ENCODE results near the gene ENO2. TPM values are rescaled to one million over a fixed set of nuclear protein-coding genes. Genes with fewer than 3 reads are reported as not detected.

ENO2 gene
- total RNA-seq, 2 donors from 2014 or later = 9.7 to 36.9 TPM

DNA sequence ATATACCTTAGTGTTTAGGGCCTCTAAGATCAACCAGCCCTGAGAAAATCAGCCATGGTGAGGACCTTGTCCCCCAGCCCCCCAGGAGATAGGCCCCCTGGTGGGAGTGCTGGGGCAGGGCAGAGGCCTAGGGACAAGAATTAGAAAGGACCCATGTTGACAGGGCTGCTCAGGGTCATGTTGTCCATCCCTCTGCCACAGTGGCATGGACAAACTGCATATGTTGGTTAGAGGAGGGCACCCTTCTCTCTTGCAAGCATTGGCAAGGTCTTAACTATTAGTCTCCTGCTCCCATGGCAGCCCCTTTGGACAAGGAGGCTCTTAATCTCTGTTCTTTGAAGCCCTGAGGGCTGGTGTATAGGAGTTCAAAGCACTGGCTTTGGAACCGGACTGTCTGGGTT is 36.0 kb downstream of the ENO2 start:
- Histone ChIP-seq H3K36me3 (peaks cover 11% of the 10 kb centered on the region), H3K4me1 (peaks cover 0 to 34% of the 10 kb centered on the region in 2 donors), H3K9me3 (no peaks in the 10 kb centered on the region), H3K27me3 (no peaks in the 10 kb centered on the region), H3K27ac (no peak overlapping the region), H3K4me3 (no peak overlapping the region)
- DNase-seq (ENCODE audit: low spot score) = no peak
- TF ChIP-seq, protein P1, sequence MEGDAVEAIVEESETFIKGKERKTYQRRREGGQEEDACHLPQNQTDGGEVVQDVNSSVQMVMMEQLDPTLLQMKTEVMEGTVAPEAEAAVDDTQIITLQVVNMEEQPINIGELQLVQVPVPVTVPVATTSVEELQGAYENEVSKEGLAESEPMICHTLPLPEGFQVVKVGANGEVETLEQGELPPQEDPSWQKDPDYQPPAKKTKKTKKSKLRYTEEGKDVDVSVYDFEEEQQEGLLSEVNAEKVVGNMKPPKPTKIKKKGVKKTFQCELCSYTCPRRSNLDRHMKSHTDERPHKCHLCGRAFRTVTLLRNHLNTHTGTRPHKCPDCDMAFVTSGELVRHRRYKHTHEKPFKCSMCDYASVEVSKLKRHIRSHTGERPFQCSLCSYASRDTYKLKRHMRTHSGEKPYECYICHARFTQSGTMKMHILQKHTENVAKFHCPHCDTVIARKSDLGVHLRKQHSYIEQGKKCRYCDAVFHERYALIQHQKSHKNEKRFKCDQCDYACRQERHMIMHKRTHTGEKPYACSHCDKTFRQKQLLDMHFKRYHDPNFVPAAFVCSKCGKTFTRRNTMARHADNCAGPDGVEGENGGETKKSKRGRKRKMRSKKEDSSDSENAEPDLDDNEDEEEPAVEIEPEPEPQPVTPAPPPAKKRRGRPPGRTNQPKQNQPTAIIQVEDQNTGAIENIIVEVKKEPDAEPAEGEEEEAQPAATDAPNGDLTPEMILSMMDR (IDR thresholded peaks at IDR 0.05) = no peak

DNA sequence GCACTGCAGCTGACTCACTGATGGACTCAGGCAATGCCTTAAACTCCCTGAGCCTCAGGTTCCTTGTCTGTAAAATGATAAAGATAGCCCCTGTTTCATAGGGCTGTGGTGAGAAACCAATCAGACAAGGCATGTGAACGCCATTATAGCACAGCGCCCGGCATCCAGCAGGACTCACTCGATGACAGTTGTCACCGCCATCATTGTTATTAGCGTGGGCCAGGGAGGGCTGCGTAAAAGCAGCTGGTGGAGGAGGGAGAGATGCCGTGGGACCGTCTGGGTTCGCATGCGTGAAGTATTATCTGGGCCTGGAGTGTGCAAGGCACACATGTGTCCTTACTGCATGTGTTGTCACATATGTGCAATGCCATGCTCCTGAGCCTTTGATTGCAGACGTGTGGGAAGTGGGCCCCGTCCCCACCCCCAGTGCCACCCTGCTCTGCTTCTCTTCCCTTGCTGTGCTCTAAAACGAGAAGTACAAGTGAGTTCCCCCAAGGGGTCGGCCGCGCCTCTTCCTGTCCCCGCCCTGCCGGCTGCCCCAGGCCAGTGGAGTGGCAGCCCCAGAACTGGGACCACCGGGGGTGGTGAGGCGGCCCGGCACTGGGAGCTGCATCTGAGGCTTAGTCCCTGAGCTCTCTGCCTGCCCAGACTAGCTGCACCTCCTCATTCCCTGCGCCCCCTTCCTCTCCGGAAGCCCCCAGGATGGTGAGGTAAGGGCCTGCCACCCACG is 36.6 kb downstream of the ENO2 start, which contains the start of gene PTPN6:
Gene PTPN6 (plus strand): TSS at position 546 of the 730 bp plus-strand sequence. CDS start 157 bp downstream, at position 703.
- Histone ChIP-seq H3K27ac (peak within 1 kb of the TSS; percentile 42 to 45), H3K27me3 (no peaks in the 10 kb centered on the region), H3K9me3 (no peaks in the 10 kb centered on the region), H3K4me1 (peaks cover 0 to 28% of the 10 kb centered on the region in 2 donors), H3K4me3 (peak within 1 kb of the TSS; percentile 20 to 43), H3K36me3 (peaks cover 6% of the 10 kb centered on the region)
- TF ChIP-seq, protein P1 (IDR thresholded peaks at IDR 0.05) = no peak
- no peak for DNase-seq (ENCODE audit: low spot score)

DNA sequence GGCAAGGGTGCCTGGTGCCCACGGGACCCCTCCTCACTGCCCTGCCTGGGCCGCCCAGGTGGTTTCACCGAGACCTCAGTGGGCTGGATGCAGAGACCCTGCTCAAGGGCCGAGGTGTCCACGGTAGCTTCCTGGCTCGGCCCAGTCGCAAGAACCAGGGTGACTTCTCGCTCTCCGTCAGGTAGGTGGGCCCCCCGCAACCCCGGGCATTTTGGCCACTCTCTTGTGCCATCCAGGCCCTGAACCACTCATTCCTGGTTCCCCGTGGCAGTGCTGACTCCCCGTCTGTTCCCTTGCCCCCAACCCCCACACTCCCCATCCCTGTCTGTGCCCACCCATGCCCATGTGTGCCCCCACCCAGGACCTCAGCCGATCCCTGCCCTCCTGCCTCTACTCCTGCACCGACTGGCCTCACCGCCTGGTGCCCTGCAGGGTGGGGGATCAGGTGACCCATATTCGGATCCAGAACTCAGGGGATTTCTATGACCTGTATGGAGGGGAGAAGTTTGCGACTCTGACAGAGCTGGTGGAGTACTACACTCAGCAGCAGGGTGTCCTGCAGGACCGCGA is 37.3 kb downstream of the ENO2 start:
- TF ChIP-seq, protein P1 (IDR thresholded peaks at IDR 0.05) = no peak
- no peaks in the 10 kb centered on the region for H3K9me3 ChIP-seq
- no peak for DNase-seq (ENCODE audit: low spot score)
- no peaks in the 10 kb centered on the region for H3K27me3 ChIP-seq
- peaks cover 5% of the 10 kb centered on the region for H3K36me3 ChIP-seq
- H3K4me1 ChIP-seq = peaks cover 0 to 22% of the 10 kb centered on the region in 2 donors
- H3K4me3 ChIP-seq = peak overlapping the region; percentile 20 to 43
- peak overlapping the region; percentile 42 to 45 for H3K27ac ChIP-seq

DNA sequence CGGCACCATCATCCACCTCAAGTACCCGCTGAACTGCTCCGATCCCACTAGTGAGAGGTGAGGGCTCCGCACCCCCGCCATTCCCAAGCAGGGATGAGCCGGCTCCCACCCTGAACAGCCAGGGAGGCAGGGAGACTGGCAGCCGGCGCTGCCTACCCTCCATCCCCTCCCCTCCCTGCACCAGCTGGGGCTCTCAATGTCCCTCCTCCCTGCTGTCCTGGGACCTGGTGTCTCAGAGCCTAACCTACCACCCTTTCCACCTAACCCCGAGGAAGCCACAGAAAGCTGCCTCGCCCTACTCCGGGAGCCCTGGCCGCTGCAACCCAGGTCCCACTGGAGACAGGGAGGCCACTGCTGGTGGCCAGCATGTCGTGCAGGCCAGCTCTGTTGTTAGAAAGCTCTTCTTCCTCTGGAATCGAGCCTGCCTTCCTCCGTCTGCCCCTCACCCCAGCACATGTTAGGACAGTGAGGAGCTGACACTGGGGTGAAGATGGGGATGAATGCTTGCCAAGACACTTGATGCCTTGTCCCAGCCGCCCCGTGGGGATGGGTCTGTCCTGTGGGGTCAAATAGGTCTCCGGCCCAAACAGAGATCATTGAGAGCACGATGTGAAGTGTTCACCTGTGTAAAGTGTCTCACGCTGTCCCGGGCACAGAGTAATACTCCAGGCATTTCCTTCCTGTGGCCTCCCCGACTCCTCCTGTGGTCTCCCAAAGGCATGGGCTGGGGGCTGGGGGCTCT is 37.9 kb downstream of the ENO2 start:
- TF ChIP-seq, protein P1 (IDR thresholded peaks at IDR 0.05) = no peak
- Histone ChIP-seq H3K4me1 (peaks cover 0 to 19% of the 10 kb centered on the region in 2 donors), H3K9me3 (no peaks in the 10 kb centered on the region), H3K36me3 (peaks cover 2% of the 10 kb centered on the region), H3K27me3 (no peaks in the 10 kb centered on the region), H3K27ac (peak overlapping the region in 1 of 2 donors; percentile 42), H3K4me3 (peak overlapping the region; percentile 20 to 43)
- DNase-seq (ENCODE audit: low spot score) = no peak

DNA sequence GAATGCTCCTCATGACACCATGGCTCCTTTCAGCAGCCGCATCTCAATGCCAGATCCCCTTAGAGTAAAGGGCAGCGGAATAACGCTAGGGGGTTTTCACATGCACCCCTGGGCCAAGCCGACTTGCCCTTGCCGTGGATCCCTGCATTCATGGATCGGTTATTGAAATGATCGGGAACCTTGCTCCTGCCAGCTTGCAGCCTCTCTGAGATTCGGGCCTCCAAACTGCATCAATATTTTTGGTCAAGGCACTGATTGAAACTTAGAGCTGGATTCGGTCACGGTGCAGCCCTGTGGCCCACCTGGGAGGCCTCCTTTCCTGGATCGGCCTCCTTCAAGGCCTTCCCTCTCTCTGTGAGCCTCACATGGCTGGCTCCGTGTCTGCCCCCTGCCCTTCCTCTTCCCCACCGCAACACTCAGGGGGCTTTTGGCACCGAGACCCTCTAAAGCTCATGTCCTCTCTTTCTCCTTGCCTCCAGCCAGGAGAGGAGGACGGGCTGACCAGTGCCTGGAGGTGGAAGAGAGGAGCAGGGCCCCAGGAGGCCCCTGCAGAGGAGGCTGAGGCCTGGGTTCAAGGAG is 38.6 kb downstream of the ENO2 start:
- peak overlapping the region in 1 of 2 donors; percentile 43 for H3K4me3 ChIP-seq
- no peaks in the 10 kb centered on the region for H3K36me3 ChIP-seq
- H3K27me3 ChIP-seq = no peaks in the 10 kb centered on the region
- no peak for DNase-seq (ENCODE audit: low spot score)
- no peaks in the 10 kb centered on the region for H3K9me3 ChIP-seq
- H3K4me1 ChIP-seq = peaks cover 0 to 20% of the 10 kb centered on the region in 2 donors
- TF ChIP-seq, protein P1 (IDR thresholded peaks at IDR 0.05) = no peak
- H3K27ac ChIP-seq = peak overlapping the region; percentile 31 to 37

Data from right atrium auricular region (tissue), 2 donors.